OCI-LY3 (cell line): Measurements from ENCODE around the gene QRICH1.

Experiments
- EZH2phosphoT487 ChIP-seq: fragments of 200-600 bp; shearing (Covaris generic); IDR thresholded peaks from 2 replicates; pipeline ENCODE4 v1.6.1; 2018; ENCODE audit warnings: antibody characterized with exemption, mixed run types, low read depth
- TF ChIP-seq, protein P1 (sequence below): fragments of 200-600, 300-600 bp; sonication (generic); IDR thresholded peaks from 2 replicates; pipeline ENCODE4 v1.5.1; 2014; ENCODE audit warnings: antibody characterized with exemption, low read length, low read depth

DNA sequence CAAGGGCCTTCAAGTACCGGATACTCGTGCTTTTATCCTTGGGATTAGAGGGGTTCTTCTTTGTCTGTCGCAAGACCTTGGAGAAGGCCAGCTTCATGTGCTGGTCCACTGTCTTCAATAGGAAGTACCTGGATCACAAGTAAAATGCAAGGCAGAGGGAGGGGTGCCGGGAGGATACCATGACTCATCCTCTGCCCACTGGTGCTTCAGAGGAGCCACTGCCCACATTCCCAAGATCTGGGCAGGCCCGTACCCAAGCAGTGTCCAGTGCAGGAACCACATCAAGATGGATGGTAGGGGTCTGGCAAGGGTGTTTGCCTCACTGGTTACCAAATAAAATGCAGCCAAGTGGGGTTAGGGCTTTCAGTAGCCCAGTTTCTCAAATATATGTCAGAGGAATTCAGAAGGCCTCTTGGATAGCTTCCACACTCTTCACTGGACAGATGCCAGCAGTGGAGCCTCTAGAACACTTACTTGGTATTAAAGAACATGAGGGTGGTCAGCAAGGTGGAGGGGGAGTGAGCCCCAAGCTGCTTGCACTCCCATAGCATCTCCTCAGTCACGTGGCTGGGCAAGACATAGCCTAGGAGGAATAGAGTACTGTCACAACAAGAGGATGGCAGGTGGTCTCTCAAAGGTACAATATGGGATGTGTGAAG lies 61.1 kb downstream of the QRICH1 start:
- TF ChIP-seq, protein P1, sequence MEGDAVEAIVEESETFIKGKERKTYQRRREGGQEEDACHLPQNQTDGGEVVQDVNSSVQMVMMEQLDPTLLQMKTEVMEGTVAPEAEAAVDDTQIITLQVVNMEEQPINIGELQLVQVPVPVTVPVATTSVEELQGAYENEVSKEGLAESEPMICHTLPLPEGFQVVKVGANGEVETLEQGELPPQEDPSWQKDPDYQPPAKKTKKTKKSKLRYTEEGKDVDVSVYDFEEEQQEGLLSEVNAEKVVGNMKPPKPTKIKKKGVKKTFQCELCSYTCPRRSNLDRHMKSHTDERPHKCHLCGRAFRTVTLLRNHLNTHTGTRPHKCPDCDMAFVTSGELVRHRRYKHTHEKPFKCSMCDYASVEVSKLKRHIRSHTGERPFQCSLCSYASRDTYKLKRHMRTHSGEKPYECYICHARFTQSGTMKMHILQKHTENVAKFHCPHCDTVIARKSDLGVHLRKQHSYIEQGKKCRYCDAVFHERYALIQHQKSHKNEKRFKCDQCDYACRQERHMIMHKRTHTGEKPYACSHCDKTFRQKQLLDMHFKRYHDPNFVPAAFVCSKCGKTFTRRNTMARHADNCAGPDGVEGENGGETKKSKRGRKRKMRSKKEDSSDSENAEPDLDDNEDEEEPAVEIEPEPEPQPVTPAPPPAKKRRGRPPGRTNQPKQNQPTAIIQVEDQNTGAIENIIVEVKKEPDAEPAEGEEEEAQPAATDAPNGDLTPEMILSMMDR: no peak
- TF ChIP-seq EZH2phosphoT487: no peak
